Measurements from ENCODE around the gene CDK5. TPM values are rescaled to one million over a fixed set of nuclear protein-coding genes. Genes with fewer than 3 reads are reported as not detected.

The CDK5 gene
- total and polyA plus RNA-seq, 2 of the 13 experiments (the other 11 are each of a cell fraction or from before 2014, with no cell fraction given) = 16.4 to 21.3 TPM

- TF ChIP-seq ZBTB40 (IDR thresholded peaks at IDR 0.05) (no peak), ZBTB40 (CRISPR knock-in tag; IDR thresholded peaks at IDR 0.05) (no peak), ZNF503 (CRISPR knock-in tag; IDR thresholded peaks at IDR 0.05) (no peak), ZBTB1 (CRISPR knock-in tag; IDR thresholded peaks at IDR 0.05; ENCODE audit: borderline replicate concordance) (no peak), SIX1 (CRISPR knock-in tag; IDR thresholded peaks at IDR 0.05; ENCODE audit: borderline replicate concordance) (no peak), ZNF205 (CRISPR knock-in tag; IDR thresholded peaks at IDR 0.05) (peak; percentile 97), ZNF800 (CRISPR knock-in tag; IDR thresholded peaks at IDR 0.05) (peak; percentile 26; the same call in 1 of the 2 replicates), ZNF10 (CRISPR knock-in tag; IDR thresholded peaks at IDR 0.05; ENCODE audit: borderline replicate concordance, low read depth) (no peak)
These were observed 49.0 kb downstream of the CDK5 start (continued) for GRCh38 chr7:151008511-151009323.

Data from HepG2 (cell line).